C4-2B (cell line): ENCODE measurements around the gene SLC40A1.

ENCODE experiments used
- CTCF ChIP-seq: fragments of 450-650 bp; conservative IDR thresholded peaks from 2 replicates; pipeline ENCODE4 v1.5.1; 2017; ENCODE audit warnings: mild to moderate bottlenecking
- ZFX ChIP-seq: fragments of 450-650 bp; IDR thresholded peaks from 2 replicates; pipeline ENCODE4 v1.6.1; 2017

GRCh38 chr2:189578272-189578950 lies 2.2 kb downstream of the SLC40A1 start:
- TF ChIP-seq CTCF (no peak), ZFX (no peak)
